Stimulated activated CD8-positive, alpha-beta memory T cell treated with anti-CD3 and anti-CD28 coated beads, Interleukin-12 subunit alpha, Interleukin-12 subunit beta, amount 100 ng/mL, for 1 hour (primary cell): ENCODE results near the gene ZNG1B.
"Not testable (repeated sequence)": the region's sequence is repeated elsewhere in the genome, so short reads cannot be mapped to it uniquely, and the experiment has no call there.

Experiments
- DNase-seq: peaks from one replicate; pipeline ENCODE4 v3.0.0-alpha.2; 2020; ENCODE audit warnings: low read depth

Gene ZNG1B

GRCh38 chr2:113437508-113438465 lies at the start of gene ZNG1B:
TSS of gene ZNG1B (plus strand) at chr2:113437691. CDS start at chr2:113437869, 178 bp downstream.
- DNase-seq: peak; percentile 57

- peak; percentile 43 for DNase-seq
These were observed 47.2 kb upstream of the ZNG1B start for GRCh38 chr2:113390124-113390849.

- no peak for DNase-seq
These were observed 46.4 kb upstream of the ZNG1B start for GRCh38 chr2:113391073-113391472.

- DNase-seq: no peak
These were observed 31.4 kb upstream of the ZNG1B start for GRCh38 chr2:113406114-113406513.

GRCh38 chr2:113407446-113408099 lies 29.9 kb upstream of the ZNG1B start:
- DNase-seq: no peak

GRCh38 chr2:113411725-113412352 lies 25.7 kb upstream of the ZNG1B start:
- DNase-seq: not testable (repeated sequence)

GRCh38 chr2:113412774-113413173 lies 24.7 kb upstream of the ZNG1B start:
- DNase-seq: not testable (repeated sequence)

GRCh38 chr2:113431773-113432172 lies 5.7 kb upstream of the ZNG1B start:
- DNase-seq: not testable (repeated sequence)

- DNase-seq: not testable (repeated sequence)
These were observed 4.0 kb upstream of the ZNG1B start for GRCh38 chr2:113433468-113433867.

GRCh38 chr2:113465770-113466169 lies 28.3 kb downstream of the ZNG1B start:
- DNase-seq: not testable (repeated sequence)

GRCh38 chr2:113476688-113477368 lies 39.3 kb downstream of the ZNG1B start:
- not testable (repeated sequence) for DNase-seq

GRCh38 chr2:113496527-113496926 lies 59.0 kb downstream of the ZNG1B start:
- not testable (repeated sequence) for DNase-seq

GRCh38 chr2:113498365-113498764 lies 60.9 kb downstream of the ZNG1B start, which contains the start of gene FOXD4L1:
TSS of gene FOXD4L1 (plus strand) at chr2:113498665. CDS start at chr2:113499257, 592 bp downstream.
- not testable (repeated sequence) for DNase-seq

- DNase-seq: not testable (repeated sequence)
These were observed 61.8 kb downstream of the ZNG1B start for GRCh38 chr2:113499019-113499885.

- not testable (repeated sequence) for DNase-seq
These were observed 62.6 kb downstream of the ZNG1B start for GRCh38 chr2:113499886-113500722.

- not testable (repeated sequence) for DNase-seq
These were observed 63.2 kb downstream of the ZNG1B start for GRCh38 chr2:113500723-113501038.

GRCh38 chr2:113502216-113503093 lies 65.0 kb downstream of the ZNG1B start:
- not testable (repeated sequence) for DNase-seq
